Measurements from ENCODE around the gene HSPA14.

Gene HSPA14

DNA sequence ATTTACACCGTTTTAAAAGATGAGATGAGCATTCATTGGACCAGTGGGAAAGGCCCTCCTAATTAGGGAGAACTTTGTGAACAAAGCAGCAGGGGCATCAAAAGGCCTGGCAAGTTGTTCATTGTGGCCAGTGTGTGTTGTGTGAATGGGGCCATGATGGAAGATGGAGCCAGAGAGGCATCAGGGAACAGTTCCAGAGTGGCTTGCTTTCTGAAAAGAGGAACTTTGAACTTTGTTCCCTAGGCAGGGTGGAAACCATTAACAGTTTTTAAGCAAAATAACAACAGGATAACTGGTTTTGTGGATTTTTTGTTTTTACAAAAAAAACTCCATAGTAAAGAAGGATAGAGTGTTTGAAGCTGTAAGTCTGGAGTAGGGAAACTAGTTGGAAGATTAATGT, 53.0 kb downstream of the HSPA14 start:
- Histone ChIP-seq H2AFZ (ENCODE audit: low read length) (no peak overlapping the region), H3K9ac (ENCODE audit: low read length) (no peak overlapping the region), H3K4me1 (ENCODE audit: insufficient read depth, low read length, severe bottlenecking) (peaks cover 10% of the 10 kb centered on the region), H3K4me3 (ENCODE audit: low read depth, low read length, poor library complexity, severe bottlenecking) (no peak overlapping the region), H3K27ac (ENCODE audit: low read depth, low read length, poor library complexity, severe bottlenecking) (no peak overlapping the region), H3K27me3 (ENCODE audit: insufficient read depth, low read length) (no peaks in the 10 kb centered on the region), H3K9me3 (ENCODE audit: low read length) (no peaks in the 10 kb centered on the region), H4K20me1 (ENCODE audit: insufficient read depth, low read length) (no peaks in the 10 kb centered on the region), H3F3A (ENCODE audit: insufficient read depth, low read length) (no peaks in the 10 kb centered on the region), H3K4me2 (ENCODE audit: low read length) (no peak overlapping the region), H3K36me3 (ENCODE audit: insufficient read depth, low read length) (peaks cover 17% of the 10 kb centered on the region), H3K79me2 (ENCODE audit: insufficient read depth, low read length) (peaks cover 78% of the 10 kb centered on the region), H3K9me2 (ENCODE audit: low read depth, low read length) (no peaks in the 10 kb centered on the region)
- TF ChIP-seq, protein P1, sequence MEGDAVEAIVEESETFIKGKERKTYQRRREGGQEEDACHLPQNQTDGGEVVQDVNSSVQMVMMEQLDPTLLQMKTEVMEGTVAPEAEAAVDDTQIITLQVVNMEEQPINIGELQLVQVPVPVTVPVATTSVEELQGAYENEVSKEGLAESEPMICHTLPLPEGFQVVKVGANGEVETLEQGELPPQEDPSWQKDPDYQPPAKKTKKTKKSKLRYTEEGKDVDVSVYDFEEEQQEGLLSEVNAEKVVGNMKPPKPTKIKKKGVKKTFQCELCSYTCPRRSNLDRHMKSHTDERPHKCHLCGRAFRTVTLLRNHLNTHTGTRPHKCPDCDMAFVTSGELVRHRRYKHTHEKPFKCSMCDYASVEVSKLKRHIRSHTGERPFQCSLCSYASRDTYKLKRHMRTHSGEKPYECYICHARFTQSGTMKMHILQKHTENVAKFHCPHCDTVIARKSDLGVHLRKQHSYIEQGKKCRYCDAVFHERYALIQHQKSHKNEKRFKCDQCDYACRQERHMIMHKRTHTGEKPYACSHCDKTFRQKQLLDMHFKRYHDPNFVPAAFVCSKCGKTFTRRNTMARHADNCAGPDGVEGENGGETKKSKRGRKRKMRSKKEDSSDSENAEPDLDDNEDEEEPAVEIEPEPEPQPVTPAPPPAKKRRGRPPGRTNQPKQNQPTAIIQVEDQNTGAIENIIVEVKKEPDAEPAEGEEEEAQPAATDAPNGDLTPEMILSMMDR (IDR thresholded peaks at IDR 0.05; ENCODE audit: low read length) = no peak
- no peak for TF ChIP-seq EZH2 (IDR thresholded peaks at IDR 0.05; ENCODE audit: borderline replicate concordance, low read length)

DNA sequence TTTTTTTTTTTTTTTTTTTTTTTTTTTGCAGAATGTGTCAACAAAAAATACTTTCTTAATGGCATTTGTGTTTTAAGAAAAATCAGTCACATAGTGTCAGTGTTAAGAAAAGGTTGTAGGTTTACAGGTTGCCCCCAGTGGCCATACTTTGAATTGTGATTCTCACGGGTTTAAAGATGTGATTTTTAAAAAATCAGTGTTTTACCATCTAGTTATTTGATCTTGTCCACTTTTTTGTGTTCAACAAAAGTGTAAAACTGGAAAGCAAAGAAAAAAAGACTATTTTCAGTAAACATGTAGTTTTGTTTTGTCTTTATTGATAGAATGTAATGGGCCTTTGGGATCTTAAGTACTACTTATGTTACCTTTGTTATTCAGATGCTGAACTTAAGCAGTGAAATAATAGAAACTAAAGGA, 66.2 kb downstream of the HSPA14 start:
- H4K20me1 ChIP-seq (ENCODE audit: insufficient read depth, low read length) = no peaks in the 10 kb centered on the region
- H3K4me1 ChIP-seq (ENCODE audit: insufficient read depth, low read length, severe bottlenecking) = no peaks in the 10 kb centered on the region
- peaks cover 7% of the 10 kb centered on the region; the same call in 1 of the 2 replicates for H3K9me3 ChIP-seq (ENCODE audit: low read length)
- peaks cover 92% of the 10 kb centered on the region for H3K36me3 ChIP-seq (ENCODE audit: insufficient read depth, low read length)
- no peaks in the 10 kb centered on the region for H3K9me2 ChIP-seq (ENCODE audit: low read depth, low read length)
- H3K4me3 ChIP-seq (ENCODE audit: low read depth, low read length, poor library complexity, severe bottlenecking) = no peak overlapping the region
- no peak for TF ChIP-seq EZH2 (IDR thresholded peaks at IDR 0.05; ENCODE audit: borderline replicate concordance, low read length)
- TF ChIP-seq, protein P1 (IDR thresholded peaks at IDR 0.05; ENCODE audit: low read length) = peak; percentile 57
- peaks cover 6% of the 10 kb centered on the region; the same call in 1 of the 2 replicates for H3F3A ChIP-seq (ENCODE audit: insufficient read depth, low read length)
- H3K27me3 ChIP-seq (ENCODE audit: insufficient read depth, low read length) = no peaks in the 10 kb centered on the region
- no peaks in the 10 kb centered on the region for H3K79me2 ChIP-seq (ENCODE audit: insufficient read depth, low read length)
- no peak overlapping the region for H3K4me2 ChIP-seq (ENCODE audit: low read length)
- no peak overlapping the region for H3K27ac ChIP-seq (ENCODE audit: low read depth, low read length, poor library complexity, severe bottlenecking)
- no peak overlapping the region for H3K9ac ChIP-seq (ENCODE audit: low read length)
- no peak overlapping the region for H2AFZ ChIP-seq (ENCODE audit: low read length)

DNA sequence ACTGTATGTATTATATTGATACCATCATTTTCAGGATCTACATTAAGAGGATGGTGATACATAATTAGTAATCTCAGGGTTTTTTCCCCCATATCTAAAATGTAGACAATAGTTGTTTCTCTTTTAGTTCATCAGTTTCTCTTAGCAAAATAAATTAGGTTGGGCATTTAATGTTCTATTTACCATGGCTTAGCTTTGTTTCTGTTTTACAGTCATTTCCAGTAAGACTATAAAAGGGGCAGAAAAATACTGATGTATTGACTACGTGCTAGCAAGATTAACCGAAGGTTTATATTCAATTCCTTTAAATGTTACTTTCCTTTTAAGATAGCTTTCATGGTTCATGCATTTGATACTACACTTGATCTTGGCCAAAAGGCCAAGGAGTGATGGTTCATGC, 66.8 kb downstream of the HSPA14 start:
- Histone ChIP-seq H3K4me1 (ENCODE audit: insufficient read depth, low read length, severe bottlenecking) (no peaks in the 10 kb centered on the region), H4K20me1 (ENCODE audit: insufficient read depth, low read length) (no peaks in the 10 kb centered on the region), H3K9ac (ENCODE audit: low read length) (no peak overlapping the region), H3K36me3 (ENCODE audit: insufficient read depth, low read length) (peaks cover 92% of the 10 kb centered on the region), H3K9me3 (ENCODE audit: low read length) (peaks cover 10% of the 10 kb centered on the region), H3K4me3 (ENCODE audit: low read depth, low read length, poor library complexity, severe bottlenecking) (no peak overlapping the region), H3K4me2 (ENCODE audit: low read length) (no peak overlapping the region), H3K9me2 (ENCODE audit: low read depth, low read length) (no peaks in the 10 kb centered on the region), H3K27ac (ENCODE audit: low read depth, low read length, poor library complexity, severe bottlenecking) (no peak overlapping the region), H3K79me2 (ENCODE audit: insufficient read depth, low read length) (no peaks in the 10 kb centered on the region), H3K27me3 (ENCODE audit: insufficient read depth, low read length) (no peaks in the 10 kb centered on the region), H3F3A (ENCODE audit: insufficient read depth, low read length) (peaks cover 6% of the 10 kb centered on the region; the same call in 1 of the 2 replicates), H2AFZ (ENCODE audit: low read length) (no peak overlapping the region)
- TF ChIP-seq EZH2 (IDR thresholded peaks at IDR 0.05; ENCODE audit: borderline replicate concordance, low read length) = no peak
- TF ChIP-seq, protein P1 (IDR thresholded peaks at IDR 0.05; ENCODE audit: low read length) = no peak

All from OCI-LY1 (cell line).